Measurements from ENCODE around the gene BTLA.
"Not testable (repeated sequence)": the region's sequence is repeated elsewhere in the genome, so short reads cannot be mapped to it uniquely, and the experiment has no call there.

The BTLA gene

GRCh38 chr3:112489674-112490479, 9.4 kb downstream of the BTLA start:
- DNase-seq = no peak

DNA sequence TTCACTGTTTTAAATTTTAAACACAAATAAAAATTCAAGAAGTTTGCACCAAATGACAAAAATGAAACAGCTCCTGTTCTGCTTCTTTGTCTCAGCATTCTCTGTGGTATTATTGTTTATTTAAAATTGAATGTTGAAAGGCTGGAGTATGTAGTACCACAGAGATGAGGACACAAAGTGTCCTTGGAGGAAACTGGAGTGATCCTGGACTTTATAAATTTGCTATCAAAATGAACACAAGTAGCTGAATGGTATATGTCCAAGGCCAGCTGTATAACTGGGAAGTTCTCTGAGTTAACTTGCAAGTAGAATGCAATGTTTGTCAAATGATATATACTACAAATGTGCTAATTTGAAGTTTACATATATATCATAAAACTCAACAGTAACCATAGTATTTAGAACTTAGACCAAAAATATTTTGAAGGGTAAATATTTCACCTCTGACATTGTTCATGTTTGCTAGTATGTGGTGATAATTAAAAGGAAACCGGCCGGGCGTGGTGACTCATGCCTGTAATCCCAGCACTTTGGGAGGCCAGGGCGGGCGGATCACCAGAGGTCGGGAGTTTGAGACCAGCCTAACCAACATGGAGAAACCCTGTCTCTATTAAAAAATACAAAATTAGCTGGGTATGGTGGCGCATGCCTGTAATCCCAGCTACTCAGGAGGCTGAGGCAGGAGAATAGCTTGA, 12.3 kb downstream of the BTLA start:
- DNase-seq = no peak

- no peak for DNase-seq
Observed at GRCh38 chr3:112484352-112484751, 14.9 kb downstream of the BTLA start.

GRCh38 chr3:112482675-112483074, 16.6 kb downstream of the BTLA start:
- no peak for DNase-seq

- no peak for DNase-seq
Observed at GRCh38 chr3:112481302-112481721, 18.0 kb downstream of the BTLA start.

DNA sequence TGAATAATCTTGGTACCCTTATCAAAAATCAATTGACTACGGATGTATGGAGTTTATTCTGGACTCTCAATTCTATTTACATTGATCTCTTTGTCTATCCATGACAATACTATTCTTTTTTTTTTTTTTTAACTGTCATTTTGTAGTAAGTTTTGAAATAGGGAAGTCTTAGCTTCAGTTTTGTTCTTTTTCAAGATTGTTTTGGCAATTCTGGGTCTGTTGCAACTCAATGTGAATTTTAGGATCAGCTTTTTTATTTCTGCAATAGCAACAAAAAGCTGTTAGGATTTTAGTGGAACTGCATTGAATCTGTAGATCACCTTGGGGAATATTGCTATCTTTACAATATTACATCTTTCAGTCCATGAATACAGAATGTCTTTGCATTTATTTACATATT, 21.4 kb downstream of the BTLA start:
- no peak for DNase-seq

- no peak for DNase-seq
Observed at GRCh38 chr3:112476346-112476745, 22.9 kb downstream of the BTLA start.

DNA sequence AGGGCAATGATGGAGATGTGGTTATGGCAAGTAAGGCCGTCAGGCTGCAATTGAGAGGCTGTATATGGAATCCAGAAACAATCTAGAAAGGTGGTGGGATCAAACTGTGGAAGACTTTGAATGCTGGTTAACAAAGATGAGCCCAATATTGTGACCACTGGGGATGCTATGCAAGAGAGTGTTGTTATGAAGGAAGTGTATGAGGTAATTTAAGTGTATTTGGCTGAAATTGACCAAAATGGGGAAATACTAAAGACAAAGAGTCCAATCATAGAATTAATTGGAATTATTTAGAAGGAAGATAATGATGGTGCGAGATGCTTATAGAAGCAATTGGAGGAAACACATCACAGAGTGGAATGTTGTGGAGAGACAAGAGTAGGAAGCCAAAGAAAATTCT, 24.5 kb downstream of the BTLA start:
- no peak for DNase-seq

DNA sequence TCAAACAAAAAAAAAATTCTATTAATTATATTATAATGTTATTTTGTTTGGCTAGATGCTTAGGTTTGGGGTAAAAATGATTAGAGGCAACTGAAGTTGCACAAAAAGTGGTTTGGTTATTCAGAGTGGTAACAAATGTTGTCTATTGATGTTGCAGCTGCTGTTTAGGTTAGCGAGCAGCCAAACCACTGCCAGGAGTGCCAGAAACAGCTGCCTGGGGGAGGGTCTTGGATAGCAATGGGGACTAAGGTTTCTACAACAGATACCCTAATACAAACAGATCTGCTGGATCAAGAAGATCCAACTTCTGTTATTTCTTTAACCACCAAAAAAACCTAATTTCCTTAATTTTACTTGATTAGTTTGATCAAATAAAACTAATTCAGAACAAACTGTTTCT, 26.6 kb downstream of the BTLA start:
- no peak for DNase-seq

DNA sequence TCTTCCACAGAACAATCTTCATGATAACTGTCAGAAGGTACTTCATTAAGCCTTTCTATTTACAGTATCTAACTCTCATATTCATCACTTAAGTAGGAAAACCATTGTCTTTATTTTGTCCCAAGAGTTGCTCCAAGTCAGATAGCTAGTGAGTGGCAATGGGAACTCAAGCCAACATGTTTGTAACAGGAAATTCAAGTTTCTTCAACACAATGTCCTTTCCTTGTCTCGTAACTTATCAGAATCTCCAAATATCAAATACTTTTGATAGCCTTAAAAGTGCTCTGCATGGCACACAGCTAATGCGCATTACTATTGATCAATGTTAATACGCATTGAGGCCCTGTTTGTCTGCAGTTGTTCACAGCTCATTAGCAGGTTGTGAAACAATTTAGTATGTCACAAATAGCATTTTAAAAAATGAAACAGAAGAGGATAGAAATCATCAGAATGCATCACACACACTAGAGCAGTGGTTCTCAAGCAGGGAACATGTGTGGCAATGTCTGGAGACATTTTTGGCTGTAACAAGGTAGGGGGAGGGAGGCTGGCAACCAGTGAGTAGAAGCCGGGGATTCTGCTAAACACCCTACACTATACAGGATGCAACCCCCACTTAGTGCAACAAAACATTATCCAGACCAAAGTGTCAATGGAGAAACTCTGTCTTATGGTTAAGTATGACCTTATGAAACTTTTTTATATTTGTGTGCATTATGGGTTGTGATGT, 27.5 kb downstream of the BTLA start:
- no peak for DNase-seq

- no peak for DNase-seq
Observed at GRCh38 chr3:112470788-112471187, 28.5 kb downstream of the BTLA start.

DNA sequence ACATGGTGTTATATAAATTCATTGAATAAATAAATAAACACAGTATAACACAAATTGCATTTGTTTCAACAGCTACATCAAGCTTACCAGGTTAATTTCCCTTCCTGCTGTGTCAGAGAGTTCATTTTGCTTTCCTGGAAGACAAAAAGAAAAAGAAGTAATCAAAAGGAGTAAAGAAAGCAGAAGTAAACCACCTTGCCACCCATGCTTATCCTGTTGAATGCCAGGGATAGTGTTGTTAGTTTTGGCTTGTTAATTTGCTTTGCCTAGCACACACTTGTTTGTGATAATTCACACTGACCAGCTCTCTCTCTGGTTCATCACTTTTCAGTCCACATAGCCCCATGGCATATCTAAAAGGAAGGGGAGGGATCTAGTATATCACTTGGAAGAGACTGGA, 29.6 kb downstream of the BTLA start:
- no peak for DNase-seq

- DNase-seq = no peak
Observed at GRCh38 chr3:112467539-112467938, 31.7 kb downstream of the BTLA start.

DNA sequence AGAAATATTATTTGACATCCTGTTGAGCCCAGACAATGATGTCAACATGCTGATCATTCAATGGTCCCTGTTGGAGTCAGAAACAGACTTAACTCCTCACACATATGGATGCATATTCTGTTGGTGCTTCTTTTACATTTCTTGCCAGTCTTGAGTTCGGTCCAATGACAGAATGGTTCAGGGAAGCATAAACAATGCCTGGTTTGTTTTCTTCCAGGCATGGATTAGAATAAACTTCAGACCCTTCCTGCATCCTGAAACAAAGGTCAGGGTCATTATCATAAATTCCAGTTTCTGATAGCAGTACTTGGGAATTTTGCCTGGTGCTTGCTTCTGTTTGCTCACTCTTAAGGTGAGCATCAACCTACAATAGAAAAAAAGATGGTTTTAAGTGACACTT, 33.3 kb downstream of the BTLA start:
- no peak for DNase-seq

GRCh38 chr3:112464264-112464663, 35.0 kb downstream of the BTLA start:
- no peak for DNase-seq

DNA sequence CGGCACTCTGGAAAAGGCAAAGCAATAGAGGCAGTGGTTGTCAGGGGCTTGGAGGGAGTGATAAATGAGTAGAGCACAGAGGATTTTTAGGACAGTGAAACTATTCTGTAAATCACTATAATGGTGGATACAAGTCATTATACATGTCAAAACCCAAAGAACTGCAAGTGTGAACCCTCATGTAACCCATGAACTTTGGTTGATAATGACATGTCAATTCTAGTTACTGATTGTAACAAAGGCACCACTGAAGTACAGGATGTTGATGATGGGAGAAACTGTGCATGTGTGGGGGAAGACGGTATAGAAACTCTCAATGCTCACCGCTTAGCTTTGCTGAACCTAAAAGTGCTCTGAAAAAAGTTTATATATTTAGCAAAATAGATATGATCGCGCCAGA, 36.0 kb downstream of the BTLA start:
- no peak for DNase-seq

DNA sequence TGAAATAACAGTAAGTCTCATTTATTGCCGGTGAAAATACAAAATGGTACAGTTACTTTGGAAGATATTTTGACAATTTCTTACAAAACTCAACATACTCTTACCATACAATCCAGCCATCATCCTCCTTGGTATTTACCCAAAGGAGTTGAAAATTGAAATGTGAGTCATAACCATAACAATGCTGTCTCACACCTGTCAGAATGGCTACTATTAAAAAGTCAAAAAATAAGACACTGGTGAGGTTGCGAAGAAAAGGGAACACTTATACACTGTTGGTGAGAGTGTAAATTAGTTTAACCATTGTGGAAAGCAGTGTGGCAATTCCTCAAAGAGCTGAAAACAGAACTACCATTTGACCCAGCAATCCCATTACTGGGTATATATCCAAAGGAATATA, 37.5 kb downstream of the BTLA start:
- not testable (repeated sequence) for DNase-seq

- DNase-seq = no peak
Observed at GRCh38 chr3:112460519-112461195, 38.6 kb downstream of the BTLA start.

DNA sequence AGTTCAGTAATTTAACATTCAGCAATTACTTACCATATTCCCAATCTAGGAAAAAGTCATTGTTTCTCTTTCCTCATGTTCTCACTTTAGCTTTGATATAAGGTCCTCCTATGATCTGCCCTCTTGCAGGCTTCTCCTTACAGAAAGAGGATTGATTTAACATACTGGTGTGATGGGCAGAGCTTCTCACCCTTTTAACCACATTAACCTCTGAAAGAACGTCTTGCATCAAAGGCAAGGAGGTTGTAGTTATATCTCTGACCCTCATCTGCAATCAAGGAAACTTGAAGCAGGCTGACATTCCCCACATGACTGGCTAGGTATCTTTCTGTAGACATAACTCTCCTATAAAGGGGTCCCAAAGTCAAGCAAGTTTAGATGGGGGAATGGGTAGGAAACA, 39.5 kb downstream of the BTLA start:
- DNase-seq = no peak

- DNase-seq = no peak
Observed at GRCh38 chr3:112456147-112456546, 43.1 kb downstream of the BTLA start.

- no peak for DNase-seq
Observed at GRCh38 chr3:112448939-112449338, 50.3 kb downstream of the BTLA start.

GRCh38 chr3:112446343-112446742, 52.9 kb downstream of the BTLA start:
- DNase-seq = no peak

- no peak for DNase-seq
Observed at GRCh38 chr3:112445839-112446238, 53.4 kb downstream of the BTLA start.
